H1 (cell line): ENCODE measurements around the gene GGN. TPM values are rescaled to one million over a fixed set of nuclear protein-coding genes. Genes with fewer than 3 reads are reported as not detected.

Experiments
- CTCF ChIA-PET: fragments of 300-600 bp; sonication (Branson Sonifier 250); formaldehyde crosslinking; loops from one replicate; lab custom pipeline; 2021; ENCODE audit not compliant: partially characterized antibody; lab: Charles Lee
- POLR2A ChIA-PET: fragments of 300-600 bp; sonication (Branson Sonifier 250); formaldehyde crosslinking; loops from one replicate; lab custom pipeline; 2021; ENCODE audit warnings: inconsistent platforms; ENCODE audit not compliant: partially characterized antibody; lab: Charles Lee
- DNase-seq, 2 experiments: peaks; one replicate each; pipeline versions ENCODE4 v3.0.0 to v3.0.0-alpha.2; 2010 to 2022; ENCODE audit warnings: low spot score in 2 of 2, low read depth in 1 of 2, mixed read lengths in 1 of 2
- FAIRE-seq: peaks from 2 replicates; lab custom pipeline; 2011; peaks lifted over from hg19 to GRCh38; lab: Jason Lieb, UNC
- H2AFZ ChIP-seq: 2 replicates; pipeline ENCODE4 v1.8.1; 2012; ENCODE audit warnings: low read length, inconsistent platforms
- H2AK5ac ChIP-seq: 2 replicates; pipeline ENCODE4 v1.6.1; 2013; ENCODE audit warnings: low read depth, low read length
- H2BK120ac ChIP-seq: replicated peaks from 2 replicates; pipeline ENCODE3; 2013; ENCODE audit warnings: low read depth, low read length, inconsistent platforms
- H2BK12ac ChIP-seq: 2 replicates; pipeline ENCODE4 v1.6.1; 2013; ENCODE audit warnings: low read depth, low read length
- H2BK15ac ChIP-seq: 2 replicates; pipeline ENCODE4 v1.6.1; 2013; ENCODE audit warnings: low read length
- H2BK20ac ChIP-seq: 2 replicates; pipeline ENCODE4 v1.6.1; 2013; ENCODE audit warnings: low read length
- H2BK5ac ChIP-seq: 2 replicates; pipeline ENCODE4 v1.6.1; 2013; ENCODE audit warnings: low read depth, low read length
- H3K14ac ChIP-seq: 2 replicates; pipeline ENCODE4 v1.6.1; 2013; ENCODE audit warnings: inconsistent platforms; ENCODE audit not compliant: insufficient read length
- H3K18ac ChIP-seq: 2 replicates; pipeline ENCODE4 v1.6.1; 2013; ENCODE audit warnings: low read length; ENCODE audit errors: extremely low read depth
- H3K23ac ChIP-seq: 2 replicates; pipeline ENCODE4 v1.6.1; 2013; ENCODE audit warnings: inconsistent platforms; ENCODE audit not compliant: insufficient read length
- H3K23me2 ChIP-seq: 2 replicates; pipeline ENCODE4 v1.6.1; 2013; ENCODE audit warnings: low read depth, low read length
- H3K27ac ChIP-seq: 2 replicates; pipeline ENCODE4 v1.6.1; 2011; ENCODE audit warnings: low read depth, low read length, inconsistent platforms
- H3K27me3 ChIP-seq, 4 experiments: replicated peaks in 1 of 4; 1 replicate in 1 of 4; 2 replicates in 3 of 4; pipeline versions ENCODE4 v1.6.1 to v1.8.1; 2011 to 2013; ENCODE audit warnings: low read length in 3 of 4, mild to moderate bottlenecking in 3 of 4, inconsistent platforms in 2 of 4, mixed read lengths in 2 of 4, moderate library complexity in 1 of 4; ENCODE audit not compliant: control insufficient read depth in 3 of 4, insufficient read depth in 3 of 4; ENCODE audit errors: extremely low read depth in 1 of 4
- H3K36me3 ChIP-seq, 4 experiments: 2 replicates each; pipeline versions ENCODE4 v1.6.1 to v1.8.1; 2011 to 2013; ENCODE audit warnings: mild to moderate bottlenecking in 4 of 4, low read length in 3 of 4, moderate library complexity in 2 of 4, control low read depth in 1 of 4, inconsistent platforms in 1 of 4; ENCODE audit not compliant: insufficient read depth in 4 of 4, control insufficient read depth in 2 of 4
- H3K4ac ChIP-seq: replicated peaks from 2 replicates; pipeline ENCODE3; 2013; ENCODE audit warnings: low read length, low read depth, mixed read lengths, inconsistent platforms; ENCODE audit not compliant: insufficient read length
- H3K4me1 ChIP-seq, 4 experiments: replicated peaks in 1 of 4; 1 replicate in 1 of 4; 2 replicates in 3 of 4; pipeline versions ENCODE4 v1.6.1 to v1.8.1; 2011 to 2013; ENCODE audit warnings: low read length in 3 of 4, inconsistent platforms in 2 of 4, mixed read lengths in 1 of 4; ENCODE audit not compliant: insufficient read depth in 4 of 4, control insufficient read depth in 3 of 4
- H3K4me2 ChIP-seq, 2 experiments: 2 replicates each; pipeline versions ENCODE4 v1.6.1 to v1.8.1; 2011 to 2013; ENCODE audit warnings: low read depth in 2 of 2, low read length in 2 of 2, control low read depth in 1 of 2, inconsistent platforms in 1 of 2, mild to moderate bottlenecking in 1 of 2; ENCODE audit not compliant: insufficient read depth in 1 of 2
- H3K4me3 ChIP-seq, 4 experiments: fragments of 200-600, 300-600 bp in 1 of 4; sonication (generic), shearing (Covaris generic), sonication (Bioruptor Twin) in 1 of 4; 2 replicates each; pipeline versions ENCODE4 v1.5.1 to v1.8.1; 2011 to 2016; ENCODE audit warnings: low read length in 4 of 4, low read depth in 3 of 4, control low read depth in 2 of 4, inconsistent platforms in 2 of 4, mild to moderate bottlenecking in 2 of 4, mixed read lengths in 1 of 4, moderate library complexity in 1 of 4; ENCODE audit not compliant: insufficient read depth in 2 of 4; ENCODE audit errors: extremely low read depth in 1 of 4
- H3K56ac ChIP-seq: replicated peaks from 2 replicates; pipeline ENCODE3; 2013; ENCODE audit warnings: low read depth, mild to moderate bottlenecking, mixed read lengths, low read length, inconsistent platforms; ENCODE audit not compliant: insufficient read length
- H3K79me1 ChIP-seq: 2 replicates; pipeline ENCODE4 v1.6.1; 2013; ENCODE audit warnings: low read depth, low read length, control low read depth
- H3K79me2 ChIP-seq, 2 experiments: 2 replicates each; pipeline versions ENCODE4 v1.6.1 to v1.8.1; 2012 to 2013; ENCODE audit warnings: low read length in 2 of 2, mild to moderate bottlenecking in 2 of 2, inconsistent platforms in 1 of 2; ENCODE audit not compliant: insufficient read depth in 2 of 2, control insufficient read depth in 1 of 2
- H3K9ac ChIP-seq, 4 experiments: replicated peaks in 1 of 4; 1 replicate in 1 of 4; 2 replicates in 3 of 4; pipeline versions ENCODE4 v1.6.1 to v1.8.1; 2011 to 2013; ENCODE audit warnings: low read depth in 3 of 4, low read length in 3 of 4, control low read depth in 2 of 4, mild to moderate bottlenecking in 2 of 4, moderate library complexity in 2 of 4, inconsistent platforms in 1 of 4; ENCODE audit errors: extremely low read depth in 1 of 4
- H3K9me3 ChIP-seq, 2 experiments: 2 replicates each; pipeline versions ENCODE4 v1.6.1 to v1.8.1; 2012 to 2013; ENCODE audit warnings: mild to moderate bottlenecking in 2 of 2, moderate library complexity in 2 of 2, control low read depth in 1 of 2, inconsistent platforms in 1 of 2, low read depth in 1 of 2, low read length in 1 of 2, mixed read lengths in 1 of 2; ENCODE audit not compliant: insufficient read depth in 2 of 2
- H4K20me1 ChIP-seq, 2 experiments: replicated peaks in 1 of 2; 2 replicates each; pipeline versions ENCODE3 to v1.8.1; 2011 to 2013; ENCODE audit warnings: inconsistent platforms in 2 of 2, low read length in 2 of 2, mild to moderate bottlenecking in 1 of 2; ENCODE audit not compliant: insufficient read depth in 2 of 2, control insufficient read depth in 1 of 2
- H4K5ac ChIP-seq: 2 replicates; pipeline ENCODE4 v1.6.1; 2013; ENCODE audit warnings: low read length, low read depth, mixed read lengths, inconsistent platforms; ENCODE audit not compliant: insufficient read length
- H4K8ac ChIP-seq: 2 replicates; pipeline ENCODE4 v1.8.0; 2013; ENCODE audit warnings: mild to moderate bottlenecking, moderate library complexity, low read length, inconsistent platforms; ENCODE audit not compliant: insufficient read depth; ENCODE audit errors: extremely low read depth
- H4K91ac ChIP-seq: replicated peaks from 2 replicates; pipeline ENCODE3; 2013; ENCODE audit warnings: low read length, mixed read lengths, inconsistent platforms; ENCODE audit not compliant: insufficient read length
- ATF3 ChIP-seq: IDR thresholded peaks from 2 replicates; pipeline ENCODE4 v1.6.1; 2011; ENCODE audit warnings: low read depth, mild to moderate bottlenecking, low read length; ENCODE audit not compliant: insufficient read depth
- BACH1 ChIP-seq: IDR thresholded peaks from 2 replicates; pipeline ENCODE4 v1.6.1; 2012; ENCODE audit warnings: low read length, improper control_type of control experiment
- EGR1 ChIP-seq: IDR thresholded peaks from 2 replicates; pipeline ENCODE4 v1.6.1; 2011; ENCODE audit warnings: low read depth, low read length, borderline replicate concordance
- GABPA ChIP-seq: IDR thresholded peaks from 2 replicates; pipeline ENCODE4 v1.6.1; 2011; ENCODE audit warnings: mild to moderate bottlenecking, low read length, moderate library complexity, borderline replicate concordance; ENCODE audit not compliant: insufficient read depth
- POU5F1 ChIP-seq: IDR thresholded peaks from 2 replicates; pipeline ENCODE4 v1.6.1; 2011; ENCODE audit warnings: low read depth, mild to moderate bottlenecking, low read length, moderate library complexity
- RBBP5 ChIP-seq: IDR thresholded peaks from 2 replicates; pipeline ENCODE4 v1.7.1; 2012; ENCODE audit warnings: low read depth, mild to moderate bottlenecking, inconsistent platforms, low read length, moderate library complexity, borderline replicate concordance
- SP1 ChIP-seq: IDR thresholded peaks from 2 replicates; pipeline ENCODE4 v1.6.1; 2011; ENCODE audit warnings: low read depth, low read length
- SP2 ChIP-seq: IDR thresholded peaks from 2 replicates; pipeline ENCODE4 v1.6.1; 2012; ENCODE audit warnings: mild to moderate bottlenecking, low read length, inconsistent platforms
- WGBS, 2 experiments: shearing (Covaris generic) in 1 of 2; methylation state at CpG; one replicate each; pipeline versions ENCODE4 v1.1.6 to v1.1.7; 2013 to 2015; ENCODE audit warnings: low lambda C conversion rate in 2 of 2, mixed read lengths in 2 of 2, inconsistent platforms in 1 of 2, low coverage in 1 of 2, missing lambda C conversion rate in 1 of 2; ENCODE audit not compliant: insufficient replicate concordance in 2 of 2, insufficient coverage in 1 of 2, insufficient read length in 1 of 2; ENCODE audit errors: extremely low coverage in 1 of 2, missing lambda C conversion rate in 1 of 2; 5-methylcytosine and 5-hydroxymethylcytosine counted together
- polyA plus RNA-seq, 7 experiments: library from polyadenylated mRNA; depleted of rRNA in 3 of 7; stranded (reverse) in 5 of 7; unstranded in 2 of 7; fragments of >200 nt in 5 of 7; fragments of 200-250 nt in 2 of 7; gene quantifications; 1 replicate in 5 of 7; 2 replicates in 1 of 7; 4 replicates in 1 of 7; pipeline versions ENCODE4 v1.2.1 to v1.2.3, GENCODE V29; 2011 to 2013; ENCODE audit warnings: missing spikeins in 2 of 7, mixed read lengths in 2 of 7
- total RNA-seq: library from RNA; stranded (reverse); fragmentation: NEBNext Ultra II Directional; extraction: Animal tissue kit (Norgen Biotek cat#: 25700); gene quantifications from 2 replicates; pipeline ENCODE4 v1.2.1, GENCODE V29; 2021

Gene GGN
- total and polyA plus RNA-seq, 2 of the 8 experiments (the other 6 are each of a cell fraction or from before 2014, with no cell fraction given) = 0.47 to 1.2 TPM

GRCh38 chr19:38401148-38401547 is 13.3 kb upstream of the GGN start:
- ChIA-PET CTCF (no interaction called here), POLR2A (interaction anchor here (0.6 to 6.1 kb wide), 3 partner anchors 12 to 57 kb away, joined by 3 to 38 read pairs (median 4); partner anchors contain the start of genes GGN and SPRED3)
- no peak overlapping the region for H4K91ac ChIP-seq
- no peak overlapping the region for H4K8ac ChIP-seq
- no peak overlapping the region for H3K4me3 ChIP-seq
- peaks cover 0 to 3% (median 0%) of the 10 kb centered on the region in 4 experiments; a peak in 1 of 8 replicates for H3K36me3 ChIP-seq
- H2AK5ac ChIP-seq = no peak overlapping the region
- no peak overlapping the region for H2AFZ ChIP-seq
- H3K27me3 ChIP-seq = peaks cover 2 to 46% (median 43%) of the 10 kb centered on the region in 4 experiments
- H3K4ac ChIP-seq = no peak overlapping the region
- no peaks in the 10 kb centered on the region for H4K20me1 ChIP-seq
- H3K9ac ChIP-seq = no peak overlapping the region
- no peak overlapping the region for H3K14ac ChIP-seq
- no peak overlapping the region for H2BK15ac ChIP-seq
- no peak overlapping the region for H3K4me2 ChIP-seq
- FAIRE-seq (no peak), DNase-seq (no peak)
- no peak overlapping the region for H3K27ac ChIP-seq
- WGBS, 2 experiments = 72% methylated on average over 3 of the region's 3 CpGs; no CpG with 5 or more reads in 1 of the 2 experiments
- TF ChIP-seq ATF3 (no peak), BACH1 (no peak), POU5F1 (no peak), RBBP5 (no peak), GABPA (no peak), EGR1 (no peak), SP1 (no peak), SP2 (no peak)
- no peak overlapping the region for H2BK5ac ChIP-seq
- H3K23ac ChIP-seq = no peak overlapping the region
- no peak overlapping the region for H3K56ac ChIP-seq
- no peaks in the 10 kb centered on the region for H3K79me2 ChIP-seq
- no peaks in the 10 kb centered on the region for H3K79me1 ChIP-seq
- H3K9me3 ChIP-seq = no peaks in the 10 kb centered on the region
- no peak overlapping the region for H2BK20ac ChIP-seq
- no peak overlapping the region for H3K18ac ChIP-seq
- H3K23me2 ChIP-seq = peaks cover 5% of the 10 kb centered on the region; the same call in 1 of the 2 replicates
- H2BK12ac ChIP-seq = no peak overlapping the region
- no peaks in the 10 kb centered on the region; a peak in 2 of 7 replicates for H3K4me1 ChIP-seq
- no peak overlapping the region for H2BK120ac ChIP-seq
- no peak overlapping the region for H4K5ac ChIP-seq
